HL-60 (cell line): ENCODE measurements around the gene MAPK1.

Source experiments
- DNase-seq, 2 experiments: peaks; one replicate each; pipeline ENCODE4 v3.0.0-alpha.2; 2010 to 2020; ENCODE audit warnings: low read depth in 1 of 2, low spot score in 1 of 2
- H3K27ac ChIP-seq: fragments of 250-450 bp; sonication (Bioruptor Pico); replicated peaks from 2 replicates; pipeline ENCODE4 v1.5.1; 2020; ENCODE audit warnings: mild to moderate bottlenecking, moderate library complexity
- H3K27me3 ChIP-seq: fragments of 250-450 bp; sonication (Bioruptor Pico); 2 replicates; pipeline ENCODE4 v1.5.1; 2021; ENCODE audit warnings: mild to moderate bottlenecking, moderate library complexity; ENCODE audit not compliant: insufficient read depth, poor library complexity, severe bottlenecking
- H3K4me3 ChIP-seq: replicated peaks from 2 replicates; pipeline ENCODE4 v1.5.1; 2011; ENCODE audit warnings: mild to moderate bottlenecking, control low read depth, low read length; ENCODE audit not compliant: insufficient read depth
- GABPA ChIP-seq: IDR thresholded peaks from 2 replicates; pipeline ENCODE4 v1.6.1; 2012; ENCODE audit warnings: low read depth
- POLR2AphosphoS5 ChIP-seq: IDR thresholded peaks from 2 replicates; pipeline ENCODE4 v1.6.1; 2012; ENCODE audit warnings: low read depth
- SPI1 ChIP-seq: IDR thresholded peaks from 2 replicates; pipeline ENCODE4 v1.6.1; 2012; ENCODE audit warnings: low read depth, mild to moderate bottlenecking, borderline replicate concordance
- TF ChIP-seq, protein P1 (sequence below): IDR thresholded peaks from 2 replicates; pipeline ENCODE4 v1.6.1; 2012; ENCODE audit warnings: low read depth; ENCODE audit not compliant: insufficient replicate concordance
- TF ChIP-seq, protein P2 (sequence below): IDR thresholded peaks from one replicate; pipeline ENCODE4 v1.5.1; 2011; ENCODE audit warnings: low read length, control low read depth, inconsistent platforms; ENCODE audit not compliant: insufficient read depth

MAPK1 gene

GRCh38 chr22:21714059-21714770, 153.2 kb downstream of the MAPK1 start:
- Histone ChIP-seq H3K27me3 (no peaks in the 10 kb centered on the region), H3K4me3 (no peak overlapping the region), H3K27ac (no peak overlapping the region)
- DNase-seq, result no peak
- TF ChIP-seq, protein P1, sequence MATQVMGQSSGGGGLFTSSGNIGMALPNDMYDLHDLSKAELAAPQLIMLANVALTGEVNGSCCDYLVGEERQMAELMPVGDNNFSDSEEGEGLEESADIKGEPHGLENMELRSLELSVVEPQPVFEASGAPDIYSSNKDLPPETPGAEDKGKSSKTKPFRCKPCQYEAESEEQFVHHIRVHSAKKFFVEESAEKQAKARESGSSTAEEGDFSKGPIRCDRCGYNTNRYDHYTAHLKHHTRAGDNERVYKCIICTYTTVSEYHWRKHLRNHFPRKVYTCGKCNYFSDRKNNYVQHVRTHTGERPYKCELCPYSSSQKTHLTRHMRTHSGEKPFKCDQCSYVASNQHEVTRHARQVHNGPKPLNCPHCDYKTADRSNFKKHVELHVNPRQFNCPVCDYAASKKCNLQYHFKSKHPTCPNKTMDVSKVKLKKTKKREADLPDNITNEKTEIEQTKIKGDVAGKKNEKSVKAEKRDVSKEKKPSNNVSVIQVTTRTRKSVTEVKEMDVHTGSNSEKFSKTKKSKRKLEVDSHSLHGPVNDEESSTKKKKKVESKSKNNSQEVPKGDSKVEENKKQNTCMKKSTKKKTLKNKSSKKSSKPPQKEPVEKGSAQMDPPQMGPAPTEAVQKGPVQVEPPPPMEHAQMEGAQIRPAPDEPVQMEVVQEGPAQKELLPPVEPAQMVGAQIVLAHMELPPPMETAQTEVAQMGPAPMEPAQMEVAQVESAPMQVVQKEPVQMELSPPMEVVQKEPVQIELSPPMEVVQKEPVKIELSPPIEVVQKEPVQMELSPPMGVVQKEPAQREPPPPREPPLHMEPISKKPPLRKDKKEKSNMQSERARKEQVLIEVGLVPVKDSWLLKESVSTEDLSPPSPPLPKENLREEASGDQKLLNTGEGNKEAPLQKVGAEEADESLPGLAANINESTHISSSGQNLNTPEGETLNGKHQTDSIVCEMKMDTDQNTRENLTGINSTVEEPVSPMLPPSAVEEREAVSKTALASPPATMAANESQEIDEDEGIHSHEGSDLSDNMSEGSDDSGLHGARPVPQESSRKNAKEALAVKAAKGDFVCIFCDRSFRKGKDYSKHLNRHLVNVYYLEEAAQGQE, result no peak
- TF ChIP-seq GABPA (no peak), SPI1 (no peak), POLR2AphosphoS5 (no peak)
- TF ChIP-seq, protein P2, sequence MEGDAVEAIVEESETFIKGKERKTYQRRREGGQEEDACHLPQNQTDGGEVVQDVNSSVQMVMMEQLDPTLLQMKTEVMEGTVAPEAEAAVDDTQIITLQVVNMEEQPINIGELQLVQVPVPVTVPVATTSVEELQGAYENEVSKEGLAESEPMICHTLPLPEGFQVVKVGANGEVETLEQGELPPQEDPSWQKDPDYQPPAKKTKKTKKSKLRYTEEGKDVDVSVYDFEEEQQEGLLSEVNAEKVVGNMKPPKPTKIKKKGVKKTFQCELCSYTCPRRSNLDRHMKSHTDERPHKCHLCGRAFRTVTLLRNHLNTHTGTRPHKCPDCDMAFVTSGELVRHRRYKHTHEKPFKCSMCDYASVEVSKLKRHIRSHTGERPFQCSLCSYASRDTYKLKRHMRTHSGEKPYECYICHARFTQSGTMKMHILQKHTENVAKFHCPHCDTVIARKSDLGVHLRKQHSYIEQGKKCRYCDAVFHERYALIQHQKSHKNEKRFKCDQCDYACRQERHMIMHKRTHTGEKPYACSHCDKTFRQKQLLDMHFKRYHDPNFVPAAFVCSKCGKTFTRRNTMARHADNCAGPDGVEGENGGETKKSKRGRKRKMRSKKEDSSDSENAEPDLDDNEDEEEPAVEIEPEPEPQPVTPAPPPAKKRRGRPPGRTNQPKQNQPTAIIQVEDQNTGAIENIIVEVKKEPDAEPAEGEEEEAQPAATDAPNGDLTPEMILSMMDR, result no peak

GRCh38 chr22:21713428-21714058, 153.9 kb downstream of the MAPK1 start:
- no peak for DNase-seq
- no peak overlapping the region for H3K4me3 ChIP-seq
- H3K27me3 ChIP-seq, result no peaks in the 10 kb centered on the region
- H3K27ac ChIP-seq, result no peak overlapping the region
- TF ChIP-seq GABPA, result no peak
- TF ChIP-seq, protein P1, result no peak
- TF ChIP-seq, protein P2, result no peak

GRCh38 chr22:21712751-21713427, 154.6 kb downstream of the MAPK1 start:
- no peaks in the 10 kb centered on the region for H3K27me3 ChIP-seq
- TF ChIP-seq SPI1, result no peak
- no peak for TF ChIP-seq POLR2AphosphoS5
- TF ChIP-seq, protein P1, result no peak
- TF ChIP-seq, protein P2, result peak; percentile 65
- TF ChIP-seq GABPA, result no peak
- no peak overlapping the region for H3K27ac ChIP-seq
- peak; percentile 58 to 80 for DNase-seq
- H3K4me3 ChIP-seq, result no peak overlapping the region
